B cell (primary cell): Measurements from ENCODE around the gene MCCD1. TPM values are rescaled to one million over a fixed set of nuclear protein-coding genes. Genes with fewer than 3 reads are reported as not detected.
"Not testable (repeated sequence)": the region's sequence is repeated elsewhere in the genome, so short reads cannot be mapped to it uniquely, and the experiment has no call there.

Source experiments
- ATAC-seq: fragments of 200-7000 bp; cut with Tn5 transposase; one replicate; pipeline ENCODE4 v1.10.0; 2021; ENCODE audit warnings: low read depth, mild to moderate bottlenecking, moderate number of reproducible peaks, moderate library complexity
- CTCF ChIA-PET: fragments of 350-600 bp; sonication (Branson Sonifier 250); formaldehyde crosslinking; loops from one replicate; lab custom pipeline; 2021; ENCODE audit warnings: antibody characterized with exemption, inconsistent platforms; lab: Charles Lee
- POLR2A ChIA-PET: fragments of 350-600 bp; sonication (Branson Sonifier 250); formaldehyde crosslinking; loops from one replicate; lab custom pipeline; 2021; ENCODE audit warnings: antibody characterized with exemption; lab: Charles Lee
- DNase-seq: peaks from one replicate; pipeline ENCODE4 v3.0.0; 2013
- H2AFZ ChIP-seq: 2 replicates; pipeline ENCODE4 v1.6.1; 2012; ENCODE audit warnings: mild to moderate bottlenecking, low read depth, low read length; ENCODE audit not compliant: insufficient read depth, poor library complexity, severe bottlenecking
- H3K27ac ChIP-seq, 2 donors: 1 replicate in 1 of 2; 2 replicates in 1 of 2; pipeline ENCODE4 v1.5.1; 2012 to 2013; ENCODE audit warnings: low read length in 2 of 2, mild to moderate bottlenecking in 2 of 2, moderate library complexity in 1 of 2
- H3K27me3 ChIP-seq, 4 experiments: fragments of 200-600 bp in 1 of 4; sonication (generic) in 1 of 4; replicated peaks in 1 of 4; 1 replicate in 2 of 4; 2 replicates in 2 of 4; pipeline versions ENCODE4 v1.6.1 to v1.7.0; 2013 to 2016; ENCODE audit warnings: low read length in 3 of 4, mild to moderate bottlenecking in 2 of 4, mixed read lengths in 1 of 4, moderate library complexity in 1 of 4; ENCODE audit not compliant: insufficient read depth in 4 of 4, control insufficient read depth in 3 of 4; ENCODE audit errors: control extremely low read depth in 1 of 4
- H3K36me3 ChIP-seq, 2 experiments: replicated peaks in 1 of 2; 1 replicate in 1 of 2; 2 replicates in 1 of 2; pipeline versions ENCODE4 v1.6.1 to v1.7.1; 2013; ENCODE audit warnings: low read length in 1 of 2; ENCODE audit not compliant: insufficient read depth in 2 of 2, control insufficient read depth in 1 of 2; ENCODE audit errors: control extremely low read depth in 1 of 2, extremely low read depth in 1 of 2
- H3K4me1 ChIP-seq, 2 donors: fragments of 200-600 bp in 1 of 2; sonication (generic) in 1 of 2; 1 replicate in 1 of 2; 2 replicates in 1 of 2; pipeline versions ENCODE4 v1.5.1 to v1.6.1; 2013 to 2017; ENCODE audit warnings: low read length in 2 of 2; ENCODE audit not compliant: control insufficient read depth in 2 of 2, insufficient read depth in 2 of 2
- H3K4me2 ChIP-seq: replicated peaks from 2 replicates; pipeline ENCODE3; 2012; ENCODE audit warnings: mild to moderate bottlenecking, low read depth, low read length; ENCODE audit not compliant: poor library complexity, severe bottlenecking
- H3K4me3 ChIP-seq, 5 experiments: fragments of 200-600 bp in 1 of 5; sonication (generic) in 1 of 5; 1 replicate in 3 of 5; 2 replicates in 2 of 5; pipeline versions ENCODE4 v1.5.1 to v1.7.0; 2011 to 2016; ENCODE audit warnings: low read length in 4 of 5, mild to moderate bottlenecking in 4 of 5, low read depth in 2 of 5, control low read depth in 1 of 5, moderate library complexity in 1 of 5; ENCODE audit not compliant: insufficient read depth in 1 of 5; ENCODE audit errors: control extremely low read depth in 1 of 5, extremely low read depth in 1 of 5
- H3K79me2 ChIP-seq: fragments of 200-600 bp; sonication (generic); one replicate; pipeline ENCODE4 v1.6.0; 2016; ENCODE audit warnings: low read length; ENCODE audit not compliant: control insufficient read depth, insufficient read depth
- H3K9ac ChIP-seq: fragments of 200-600 bp; sonication (generic); 2 replicates; pipeline ENCODE4 v1.6.1; 2017; ENCODE audit warnings: mild to moderate bottlenecking, low read length, moderate library complexity
- H3K9me3 ChIP-seq, 3 donors: one replicate each; pipeline versions ENCODE4 v1.6.1 to v1.7.1; 2013; ENCODE audit warnings: low read length in 2 of 3; ENCODE audit not compliant: control insufficient read depth in 2 of 3, insufficient read depth in 1 of 3; ENCODE audit errors: control extremely low read depth in 1 of 3
- H4K20me1 ChIP-seq: 2 replicates; pipeline ENCODE4 v1.6.0; 2012; ENCODE audit warnings: mild to moderate bottlenecking, low read length; ENCODE audit not compliant: insufficient read depth, control insufficient read depth, poor library complexity, severe bottlenecking
- H3K27ac Mint-ChIP-seq: one replicate; pipeline ENCODE4 v1.8.0; 2021; ENCODE audit warnings: mixed read lengths
- H3K27me3 Mint-ChIP-seq: one replicate; pipeline ENCODE4 v1.8.0; 2021; ENCODE audit warnings: mixed read lengths
- H3K4me1 Mint-ChIP-seq: one replicate; pipeline ENCODE4 v1.8.0; 2021; ENCODE audit warnings: mixed read lengths
- H3K4me3 Mint-ChIP-seq: one replicate; pipeline ENCODE4 v1.8.0; 2021; ENCODE audit warnings: mixed read lengths
- H3K9me3 Mint-ChIP-seq: one replicate; pipeline ENCODE4 v1.8.0; 2022; ENCODE audit warnings: mixed read lengths; ENCODE audit not compliant: insufficient read depth
- EZH2 ChIP-seq: IDR thresholded peaks from 2 replicates; pipeline ENCODE4 v1.6.1; 2012; ENCODE audit warnings: borderline replicate concordance, low read depth, mild to moderate bottlenecking, moderate library complexity, low read length; ENCODE audit not compliant: insufficient read depth, poor library complexity, severe bottlenecking
- WGBS: methylation state at CpG from one replicate; pipeline ENCODE4 v1.1.5; 2013; ENCODE audit warnings: missing lambda C conversion rate; ENCODE audit not compliant: insufficient coverage; 5-methylcytosine and 5-hydroxymethylcytosine counted together
- intact Hi-C: fragments of 100-400 bp; cut with micrococcal nuclease; formaldehyde crosslinking; loops from one replicate; pipeline ENCODE4 v1.10.0; 2022
- polyA plus RNA-seq: library from polyadenylated mRNA; depleted of rRNA; stranded (reverse); fragments of >200 nt; gene quantifications from 2 replicates; pipeline ENCODE4 v1.2.3, GENCODE V29; 2012
- total RNA-seq, 2 donors: library from RNA; stranded (reverse); fragments of 120-200 nt in 1 of 2; gene quantifications; 1 replicate in 1 of 2; 2 replicates in 1 of 2; pipeline versions ENCODE4 v1.2.3 to v1.2.4, GENCODE V29; 2013 to 2022
- TF ChIP-seq, protein P1 (sequence below): fragments of 200-600 bp; IDR thresholded peaks from one replicate; pipeline ENCODE4 v1.8.0; 2022; ENCODE audit warnings: antibody characterized with exemption, mild to moderate bottlenecking

Gene MCCD1
- total and polyA plus RNA-seq, 2 donors (not counting 1 experiment from before 2014, with no cell fraction given), result not detected

DNA sequence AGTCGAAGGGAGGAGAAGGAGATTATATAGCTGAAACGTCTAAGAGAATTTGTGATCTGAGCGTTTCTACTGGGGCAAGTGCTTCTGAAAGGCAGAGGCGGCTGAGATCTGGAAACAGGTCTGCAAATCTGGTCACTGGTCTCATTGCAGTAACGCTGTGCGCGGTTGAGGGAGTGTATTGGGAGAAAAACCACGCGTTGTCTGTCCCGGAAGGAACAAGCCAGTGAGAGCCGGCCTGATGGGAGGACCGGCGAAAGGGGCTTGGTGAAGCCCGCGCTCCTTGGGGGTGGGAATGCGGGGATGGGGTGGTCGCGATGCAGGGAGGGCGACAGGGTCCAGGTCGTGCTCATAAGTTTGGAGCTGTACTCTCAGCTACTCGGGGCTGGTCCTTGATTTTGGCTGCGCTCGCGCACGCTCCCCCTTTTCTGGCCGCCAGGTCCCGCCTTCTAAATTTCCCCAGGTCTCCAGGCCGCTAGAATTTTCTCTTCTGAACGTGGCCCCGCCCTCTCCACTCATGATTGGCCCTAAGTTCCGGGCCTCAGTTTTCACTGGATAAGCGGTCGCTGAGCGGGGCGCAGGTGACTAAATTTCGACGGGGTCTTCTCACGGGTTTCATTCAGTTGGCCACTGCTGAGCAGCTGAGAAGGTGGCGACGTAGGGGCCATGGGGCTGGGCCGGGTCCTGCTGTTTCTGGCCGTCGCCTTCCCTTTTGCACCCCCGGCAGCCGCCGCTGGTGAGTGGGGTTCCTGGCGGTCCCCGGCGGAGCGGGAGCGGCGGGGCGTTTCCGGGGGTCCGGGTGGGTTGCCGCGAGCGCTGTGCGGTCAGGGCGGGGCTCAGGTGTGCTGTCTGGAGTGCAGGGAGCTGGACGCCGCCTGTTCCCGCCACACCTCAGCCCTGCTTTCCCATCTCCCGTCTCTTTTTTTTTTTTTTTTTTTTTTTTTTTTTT, 31.0 kb upstream of the MCCD1 start, which contains the start of gene MICB:
Gene MICB (plus strand): TSS at position 615 of the 946 bp plus-strand sequence. CDS start 49 bp downstream, at position 664.
- CTCF ChIA-PET, result interaction anchor here (1.1 to 3.5 kb wide), 5 partner anchors 44 to 101 kb away, joined by 3 to 10 read pairs (median 7); partner anchors contain the start of genes ATP6V1G2 and DDX39B
- Histone ChIP-seq H3K27me3 (no peaks in the 10 kb centered on the region), H3K27ac (peak within 1 kb of the TSS; percentile 47 to 86), H3K79me2 (peaks cover 93% of the 10 kb centered on the region), H3K4me1 (peaks cover 39 to 44% of the 10 kb centered on the region in 2 donors), H4K20me1 (peaks cover 40% of the 10 kb centered on the region), H3K36me3 (no peaks in the 10 kb centered on the region), H3K9me3 (no peaks in the 10 kb centered on the region), H3K9ac (peak within 1 kb of the TSS; percentile 78), H3K4me2 (peak within 1 kb of the TSS; percentile 93), H3K4me3 (peak within 1 kb of the TSS; percentile 32 to 82 (median 64)), H2AFZ (peak within 1 kb of the TSS; percentile 74)
- Mint-ChIP-seq H3K27me3 (no peaks in the 10 kb centered on the region), H3K9me3 (no peaks in the 10 kb centered on the region), H3K4me3 (peak within 1 kb of the TSS; percentile 83), H3K27ac (peak within 1 kb of the TSS; percentile 93), H3K4me1 (peaks cover 66% of the 10 kb centered on the region)
- intact Hi-C loops, result loop anchor here (1.0 to 10.0 kb wide), 3 partner anchors 43 to 697 kb away; partner anchors contain the start of genes GPSM3, NEU1 and PBX2
- DNase-seq (peak; percentile 90), ATAC-seq (peak; percentile 75)
- no peak for TF ChIP-seq EZH2
- POLR2A ChIA-PET, result interaction anchor here (0.7 to 2.4 kb wide), 5 partner anchors 32 to 97 kb away, joined by 3 to 10 read pairs (median 3); partner anchors contain the start of genes DDX39B and NFKBIL1
- WGBS, result under 1% methylated on average over 59 of the region's 64 CpGs

DNA sequence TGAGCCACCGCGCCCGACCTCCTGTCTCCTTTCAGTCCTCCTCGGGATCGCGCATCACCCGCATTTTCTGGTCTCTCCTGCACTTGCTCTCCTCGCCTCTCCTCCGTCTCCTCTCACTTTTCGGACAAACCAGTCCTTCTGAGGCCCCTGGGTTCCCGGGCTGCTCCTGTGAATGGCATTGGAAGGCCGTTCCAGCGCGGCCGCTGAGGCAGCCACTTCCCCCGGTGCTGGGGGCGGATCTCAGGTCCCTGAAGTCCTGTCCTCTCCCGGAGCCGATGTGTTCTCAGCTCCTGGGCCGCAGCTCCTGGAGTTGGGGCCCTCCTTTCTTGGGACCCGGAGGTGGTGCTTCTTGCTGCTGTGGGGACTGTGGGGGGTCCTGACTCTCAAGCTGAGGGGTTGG, 30.0 kb upstream of the MCCD1 start:
- Mint-ChIP-seq H3K27ac (peak overlapping the region; percentile 64), H3K4me3 (peak overlapping the region; percentile 83), H3K9me3 (no peaks in the 10 kb centered on the region), H3K4me1 (peaks cover 67% of the 10 kb centered on the region), H3K27me3 (no peaks in the 10 kb centered on the region)
- WGBS, result 53% methylated on average over 20 of the region's 21 CpGs
- H3K4me3 ChIP-seq, result peak overlapping the region in 2 of 5 experiments; percentile 35 to 64
- no peak for TF ChIP-seq EZH2
- TF ChIP-seq, protein P1, sequence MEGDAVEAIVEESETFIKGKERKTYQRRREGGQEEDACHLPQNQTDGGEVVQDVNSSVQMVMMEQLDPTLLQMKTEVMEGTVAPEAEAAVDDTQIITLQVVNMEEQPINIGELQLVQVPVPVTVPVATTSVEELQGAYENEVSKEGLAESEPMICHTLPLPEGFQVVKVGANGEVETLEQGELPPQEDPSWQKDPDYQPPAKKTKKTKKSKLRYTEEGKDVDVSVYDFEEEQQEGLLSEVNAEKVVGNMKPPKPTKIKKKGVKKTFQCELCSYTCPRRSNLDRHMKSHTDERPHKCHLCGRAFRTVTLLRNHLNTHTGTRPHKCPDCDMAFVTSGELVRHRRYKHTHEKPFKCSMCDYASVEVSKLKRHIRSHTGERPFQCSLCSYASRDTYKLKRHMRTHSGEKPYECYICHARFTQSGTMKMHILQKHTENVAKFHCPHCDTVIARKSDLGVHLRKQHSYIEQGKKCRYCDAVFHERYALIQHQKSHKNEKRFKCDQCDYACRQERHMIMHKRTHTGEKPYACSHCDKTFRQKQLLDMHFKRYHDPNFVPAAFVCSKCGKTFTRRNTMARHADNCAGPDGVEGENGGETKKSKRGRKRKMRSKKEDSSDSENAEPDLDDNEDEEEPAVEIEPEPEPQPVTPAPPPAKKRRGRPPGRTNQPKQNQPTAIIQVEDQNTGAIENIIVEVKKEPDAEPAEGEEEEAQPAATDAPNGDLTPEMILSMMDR, result no peak
- no peaks in the 10 kb centered on the region for H3K36me3 ChIP-seq
- CTCF ChIA-PET, result no interaction called here
- no peaks in the 10 kb centered on the region for H3K27me3 ChIP-seq
- peaks cover 93% of the 10 kb centered on the region for H3K79me2 ChIP-seq
- H2AFZ ChIP-seq, result no peak overlapping the region
- no peak overlapping the region for H3K9ac ChIP-seq
- POLR2A ChIA-PET, result interaction anchor here (0.7 to 2.4 kb wide), 2 partner anchors 43 to 84 kb away, joined by 3 to 10 read pairs; partner anchors contain the start of gene DDX39B
- peaks cover 49% of the 10 kb centered on the region for H4K20me1 ChIP-seq
- DNase-seq (no peak), ATAC-seq (no peak)
- H3K9me3 ChIP-seq, result no peaks in the 10 kb centered on the region
- intact Hi-C loops, result loop anchor here (1.0 to 10.0 kb wide), 3 partner anchors 43 to 696 kb away; partner anchors contain the start of genes GPSM3, NEU1 and PBX2
- peak overlapping the region in 1 of 2 donors; percentile 86 for H3K27ac ChIP-seq
- H3K4me2 ChIP-seq, result peak overlapping the region; percentile 93
- H3K4me1 ChIP-seq, result peaks cover 33 to 37% of the 10 kb centered on the region in 2 donors

DNA sequence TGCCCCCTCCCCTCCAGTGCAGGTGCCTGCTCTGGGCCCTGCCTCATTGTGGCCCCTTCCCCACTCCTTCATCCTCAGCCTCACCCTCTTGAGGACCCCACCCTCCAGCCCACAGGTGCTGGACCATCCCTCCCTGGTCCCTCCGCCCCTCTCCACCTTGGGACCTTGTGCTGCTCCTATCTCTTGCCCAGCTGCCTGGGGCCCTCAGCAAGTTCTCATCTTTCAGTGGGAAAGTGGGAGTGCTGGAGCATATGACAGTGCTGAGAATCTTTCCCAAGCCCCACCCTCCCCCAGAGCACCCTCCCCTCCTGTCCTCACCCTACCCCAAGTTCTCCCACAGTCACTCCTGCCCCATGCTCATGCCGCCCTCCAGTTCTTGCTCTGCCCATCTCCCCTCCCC, 29.1 kb upstream of the MCCD1 start:
- H3K27me3 ChIP-seq, H3K27ac ChIP-seq, H3K9me3 Mint-ChIP-seq, H2AFZ ChIP-seq, ATAC-seq, H3K36me3 ChIP-seq, H3K4me2 ChIP-seq, H3K4me3 ChIP-seq, H3K27me3 Mint-ChIP-seq, H3K27ac Mint-ChIP-seq, H3K9me3 ChIP-seq, H3K9ac ChIP-seq, DNase-seq, CTCF ChIA-PET, POLR2A ChIA-PET: not testable (repeated sequence)
- Histone ChIP-seq H3K4me1 (peaks cover 33 to 37% of the 10 kb centered on the region in 2 donors), H4K20me1 (peaks cover 57% of the 10 kb centered on the region), H3K79me2 (peaks cover 93% of the 10 kb centered on the region)
- intact Hi-C loops, result loop anchor here (10.0 kb wide), 2 partner anchors 365 to 695 kb away; partner anchors contain the start of genes GPSM3, NEU1 and PBX2
- H3K4me3 Mint-ChIP-seq, result peak overlapping the region; percentile 83
- WGBS, result no CpG with 5 or more reads among the region's 2 CpGs
- peaks cover 66% of the 10 kb centered on the region for H3K4me1 Mint-ChIP-seq
